AG10803 (cell line): ENCODE results near the gene MZB1.
"Not testable (repeated sequence)": the region's sequence is repeated elsewhere in the genome, so short reads cannot be mapped to it uniquely, and the experiment has no call there.

Experiments used
- DNase-seq: peaks from one replicate; pipeline ENCODE4 v3.0.0; 2010; ENCODE audit warnings: low read depth
- H3K4me3 ChIP-seq: 2 replicates; pipeline ENCODE4 v1.5.1; 2011; ENCODE audit warnings: mild to moderate bottlenecking, low read length, control low read depth
- TF ChIP-seq, protein P1 (sequence below): conservative IDR thresholded peaks from 2 replicates; pipeline ENCODE4 v1.5.1; 2011; ENCODE audit warnings: mild to moderate bottlenecking, low read length, control low read depth, inconsistent platforms

MZB1 gene

DNA sequence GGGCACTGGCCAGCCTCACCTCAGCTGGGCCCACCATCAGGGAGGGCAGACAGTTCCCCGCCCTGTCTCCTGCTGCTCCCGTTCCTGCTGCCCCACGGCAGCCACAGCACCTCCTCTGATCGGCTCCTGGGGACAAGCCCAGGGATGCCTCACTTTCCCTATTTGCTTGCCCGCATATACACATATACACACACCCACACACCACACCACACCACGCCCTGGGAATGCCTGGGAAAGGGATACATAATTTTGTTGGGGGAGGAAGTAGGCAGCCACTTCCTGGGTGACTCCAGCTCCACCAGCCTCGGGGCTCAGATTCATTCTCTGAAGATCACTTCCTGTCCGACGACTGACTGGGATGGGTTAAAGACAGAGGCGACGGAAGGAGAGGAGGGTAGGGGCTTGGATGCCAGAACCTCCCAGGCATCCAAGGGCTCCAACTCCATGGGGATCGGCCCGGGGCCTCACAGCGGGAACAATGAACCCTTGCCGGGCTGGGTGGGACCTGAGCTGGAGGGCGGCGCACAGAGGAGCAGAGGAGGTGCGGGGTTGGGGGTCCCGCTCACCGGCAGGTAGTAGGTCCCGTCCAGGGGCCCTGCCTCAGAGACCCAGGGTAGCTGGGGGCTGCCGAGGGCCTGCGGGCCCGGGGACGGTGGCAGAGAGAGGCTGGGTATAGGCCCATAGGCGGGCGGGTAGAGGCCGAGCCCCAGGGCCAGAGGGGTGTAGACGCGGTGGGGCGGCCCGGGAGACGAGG, 2.0 kb upstream of the MZB1 start:
- TF ChIP-seq, protein P1, sequence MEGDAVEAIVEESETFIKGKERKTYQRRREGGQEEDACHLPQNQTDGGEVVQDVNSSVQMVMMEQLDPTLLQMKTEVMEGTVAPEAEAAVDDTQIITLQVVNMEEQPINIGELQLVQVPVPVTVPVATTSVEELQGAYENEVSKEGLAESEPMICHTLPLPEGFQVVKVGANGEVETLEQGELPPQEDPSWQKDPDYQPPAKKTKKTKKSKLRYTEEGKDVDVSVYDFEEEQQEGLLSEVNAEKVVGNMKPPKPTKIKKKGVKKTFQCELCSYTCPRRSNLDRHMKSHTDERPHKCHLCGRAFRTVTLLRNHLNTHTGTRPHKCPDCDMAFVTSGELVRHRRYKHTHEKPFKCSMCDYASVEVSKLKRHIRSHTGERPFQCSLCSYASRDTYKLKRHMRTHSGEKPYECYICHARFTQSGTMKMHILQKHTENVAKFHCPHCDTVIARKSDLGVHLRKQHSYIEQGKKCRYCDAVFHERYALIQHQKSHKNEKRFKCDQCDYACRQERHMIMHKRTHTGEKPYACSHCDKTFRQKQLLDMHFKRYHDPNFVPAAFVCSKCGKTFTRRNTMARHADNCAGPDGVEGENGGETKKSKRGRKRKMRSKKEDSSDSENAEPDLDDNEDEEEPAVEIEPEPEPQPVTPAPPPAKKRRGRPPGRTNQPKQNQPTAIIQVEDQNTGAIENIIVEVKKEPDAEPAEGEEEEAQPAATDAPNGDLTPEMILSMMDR, result no peak
- H3K4me3 ChIP-seq, result no peak overlapping the region
- DNase-seq, result no peak

GRCh38 chr5:139390639-139391569, 1.2 kb upstream of the MZB1 start:
- H3K4me3 ChIP-seq, result no peak overlapping the region
- TF ChIP-seq, protein P1, result no peak
- DNase-seq, result no peak

DNA sequence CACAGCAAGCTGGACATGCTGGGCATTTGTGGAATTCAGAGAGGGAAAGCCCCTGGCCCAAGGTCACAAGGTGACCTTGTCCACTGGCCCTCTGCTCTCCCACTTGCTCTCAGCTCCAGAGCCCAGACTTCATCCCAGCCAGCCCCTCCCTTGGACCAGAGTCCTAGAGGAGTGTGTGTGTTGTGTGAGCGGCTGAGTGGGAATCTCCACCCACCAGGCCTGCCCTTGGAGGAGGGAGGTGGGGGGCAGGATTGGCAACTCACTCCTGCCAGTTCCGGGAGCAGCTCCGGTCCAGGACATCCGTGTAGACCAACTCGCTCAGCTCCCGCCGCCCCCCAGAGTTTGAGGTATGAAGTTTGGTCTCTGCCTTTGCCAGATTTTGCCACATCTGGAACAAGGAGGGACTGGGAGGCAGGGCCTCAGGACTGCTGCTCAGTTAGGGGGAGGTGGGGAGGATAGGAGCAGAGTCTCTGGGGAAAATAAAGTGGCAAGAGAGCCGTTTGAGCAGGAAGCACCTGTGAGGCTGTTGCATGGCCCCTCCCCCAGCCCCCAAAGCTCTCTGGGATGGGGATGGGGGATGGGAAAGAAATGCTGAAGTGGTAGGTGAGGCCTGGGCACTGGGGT, 1.4 kb downstream of the MZB1 start:
- DNase-seq, result peak; percentile 50
- TF ChIP-seq, protein P1, result no peak
- H3K4me3 ChIP-seq, result peak overlapping the region; percentile 13; the same call in 1 of the 2 replicates

GRCh38 chr5:139387611-139388197, 2.0 kb downstream of the MZB1 start:
- TF ChIP-seq, protein P1, result no peak
- no peak overlapping the region for H3K4me3 ChIP-seq

GRCh38 chr5:139386956-139387355, 2.8 kb downstream of the MZB1 start:
- not testable (repeated sequence) for H3K4me3 ChIP-seq, DNase-seq

More at GRCh38 chr5:139387611-139388197, 2.0 kb downstream of the MZB1 start:
- no peak for DNase-seq

DNA sequence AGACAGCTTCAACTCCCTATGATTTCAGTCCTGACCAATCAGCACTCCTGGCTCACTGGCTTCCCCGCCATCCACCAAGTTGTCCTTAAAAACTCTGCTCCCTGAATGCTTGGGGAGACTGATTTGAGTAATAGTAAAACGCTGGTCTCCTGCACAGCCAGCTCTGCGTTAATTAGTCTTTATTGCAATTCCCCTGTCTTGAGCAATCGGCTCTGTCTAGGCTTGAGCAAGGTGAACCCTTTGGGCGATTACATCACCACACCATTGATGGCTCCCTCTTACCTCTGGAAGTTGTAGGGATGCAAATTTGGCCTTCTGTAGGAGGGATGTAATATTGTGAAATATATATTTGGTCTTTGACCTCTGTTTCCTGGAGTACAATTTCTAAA, 3.7 kb downstream of the MZB1 start:
- no peak overlapping the region for H3K4me3 ChIP-seq
- TF ChIP-seq, protein P1, result no peak
- DNase-seq, result no peak
